Left renal pelvis (tissue), 4 donors: ENCODE measurements around the gene ABR. TPM values are rescaled to one million over a fixed set of nuclear protein-coding genes. Genes with fewer than 3 reads are reported as not detected.

Experiments used
- DNase-seq, 4 donors: peaks; one replicate each; pipeline ENCODE4 v3.0.0-alpha.2; 2013; ENCODE audit warnings: low read depth in 4 of 4, low spot score in 3 of 4
- polyA plus RNA-seq, 4 donors: library from polyadenylated mRNA; unstranded; fragments of 120-200 nt; gene quantifications; one replicate each; pipeline ENCODE4 v1.2.1, GENCODE V29; 2013; ENCODE audit not compliant: insufficient read length in 4 of 4

ABR gene
- polyA plus RNA-seq, 4 donors = 37.5 to 52.2 (median 47.7) TPM

DNA sequence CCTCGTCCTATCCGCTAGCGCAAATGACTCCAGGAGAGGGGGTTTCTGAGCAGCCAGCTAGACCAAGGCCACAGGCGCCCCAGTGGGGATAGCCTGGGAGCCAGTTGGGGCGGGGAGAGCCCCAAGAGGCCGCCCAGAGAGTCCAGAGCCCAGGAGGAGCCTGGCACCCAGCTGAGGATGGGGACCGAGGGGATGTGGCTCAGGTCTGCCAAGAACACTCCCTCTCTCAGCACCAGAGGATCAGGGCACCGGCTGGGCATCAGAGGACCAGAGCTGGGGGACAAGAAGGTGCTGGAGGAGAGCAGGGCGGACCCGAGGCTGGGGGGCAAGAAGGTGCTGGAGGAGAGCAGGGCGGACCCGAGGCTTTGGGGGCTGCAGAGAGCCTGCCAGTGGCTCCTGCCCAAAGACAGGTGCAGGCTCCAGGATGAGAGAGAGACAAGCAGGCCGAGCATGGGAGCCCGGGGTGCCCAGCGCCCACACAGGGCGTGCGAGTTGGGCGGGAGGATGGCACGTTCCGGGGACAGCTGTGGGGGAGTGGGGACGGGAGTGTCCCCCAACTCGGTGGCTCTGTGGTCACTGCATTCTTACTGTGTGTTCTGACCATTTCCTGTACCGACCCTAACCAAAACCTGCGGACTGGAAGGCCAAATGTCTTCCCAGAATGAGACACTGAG, 143.5 kb downstream of the ABR start:
- DNase-seq = no peak

DNA sequence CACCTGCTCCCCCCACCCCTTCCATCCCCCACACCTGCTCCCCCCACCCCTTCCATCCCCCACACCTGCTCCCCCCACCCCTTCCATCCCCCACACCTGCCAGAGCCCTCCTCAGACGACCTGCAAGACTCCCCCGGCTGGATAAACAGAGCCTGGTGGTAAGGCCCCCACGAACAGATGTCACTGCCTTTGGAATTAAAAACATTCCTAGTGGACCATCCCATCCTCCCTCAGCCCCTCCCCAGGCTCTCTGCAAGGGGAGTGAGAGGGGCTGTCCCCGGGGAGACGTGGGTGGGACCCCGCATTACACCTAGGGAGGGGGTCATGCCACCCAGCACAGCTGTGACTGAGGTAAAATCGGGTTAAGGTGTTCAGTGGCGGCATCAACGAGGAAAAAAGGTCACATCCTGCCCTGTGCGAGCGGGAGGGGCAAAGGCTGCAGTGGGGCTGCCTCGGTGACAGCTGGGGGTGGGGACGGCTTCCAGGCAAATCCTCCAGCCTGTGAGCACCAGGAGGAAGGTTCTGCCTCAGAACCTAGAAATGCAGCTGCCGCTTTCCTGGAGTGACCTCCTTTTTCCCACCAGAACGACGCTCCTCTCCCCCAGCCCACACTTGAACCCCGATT, 144.1 kb downstream of the ABR start:
- DNase-seq = no peak

GRCh38 chr17:1034652-1035210, 145.1 kb downstream of the ABR start:
- DNase-seq = no peak

DNA sequence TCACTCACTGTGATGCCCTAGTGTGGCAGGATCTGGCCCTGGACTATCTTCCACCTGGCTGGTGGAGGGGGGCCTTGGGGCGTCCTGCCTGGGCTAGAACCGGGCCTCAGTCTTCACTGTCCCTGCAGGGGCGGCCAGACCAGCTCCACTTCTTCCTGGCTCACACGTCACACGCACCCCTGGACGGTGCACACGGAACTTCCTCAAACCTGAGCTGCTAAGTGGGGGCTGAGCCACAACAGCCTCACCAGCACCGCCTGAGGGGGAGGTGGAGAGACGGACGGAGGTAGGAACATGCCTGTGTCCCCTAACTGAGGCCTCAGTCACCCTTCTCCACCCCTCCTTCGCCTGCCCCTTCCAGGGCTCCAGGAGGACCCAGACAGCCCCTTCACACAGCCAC, 146.3 kb downstream of the ABR start:
- no peak for DNase-seq

- no peak for DNase-seq
Observed at GRCh38 chr17:1032391-1032790, 147.4 kb downstream of the ABR start.

GRCh38 chr17:1031711-1032110, 148.1 kb downstream of the ABR start:
- DNase-seq = no peak

DNA sequence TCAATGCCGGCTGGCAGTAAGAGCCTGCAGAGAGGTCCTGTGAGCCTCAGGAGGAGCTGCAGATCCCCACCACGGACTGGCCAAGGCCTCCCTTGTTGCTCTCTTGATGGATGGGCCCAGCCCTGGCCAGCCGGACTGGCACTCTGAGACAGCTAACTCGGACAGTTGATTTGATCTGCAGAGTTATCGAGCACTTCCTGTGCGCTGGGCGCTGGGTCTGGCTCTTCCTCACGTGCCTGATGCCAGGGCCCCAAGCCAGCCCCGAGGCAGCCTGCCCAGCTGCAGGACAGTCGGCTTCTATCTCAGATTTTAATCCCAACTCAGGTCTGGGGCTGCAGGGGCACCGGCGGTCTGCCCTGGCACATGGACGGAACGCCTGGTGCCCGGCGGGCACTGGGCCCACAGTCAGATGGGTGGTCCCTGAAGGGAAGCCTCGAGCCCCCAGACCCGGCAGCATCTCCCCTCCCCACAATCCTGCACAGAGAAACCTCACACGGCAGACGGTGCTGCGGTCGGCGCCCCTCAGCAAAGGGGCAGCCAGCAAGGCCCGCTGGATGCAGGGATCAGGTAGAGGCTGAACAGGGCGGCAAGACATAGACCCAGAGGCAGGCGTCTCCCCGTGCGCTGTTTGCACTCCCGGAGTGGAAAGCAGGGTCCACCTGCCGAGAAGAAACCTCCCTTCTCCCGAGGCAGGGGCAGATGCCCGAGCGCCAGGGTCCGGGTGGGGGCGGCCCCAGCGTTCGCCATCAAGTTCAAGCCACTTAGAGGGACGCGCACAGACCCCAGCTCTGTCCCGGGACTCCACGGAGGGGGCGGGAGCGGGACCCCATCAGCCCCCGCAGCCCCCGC, 148.9 kb downstream of the ABR start:
- no peak for DNase-seq

DNA sequence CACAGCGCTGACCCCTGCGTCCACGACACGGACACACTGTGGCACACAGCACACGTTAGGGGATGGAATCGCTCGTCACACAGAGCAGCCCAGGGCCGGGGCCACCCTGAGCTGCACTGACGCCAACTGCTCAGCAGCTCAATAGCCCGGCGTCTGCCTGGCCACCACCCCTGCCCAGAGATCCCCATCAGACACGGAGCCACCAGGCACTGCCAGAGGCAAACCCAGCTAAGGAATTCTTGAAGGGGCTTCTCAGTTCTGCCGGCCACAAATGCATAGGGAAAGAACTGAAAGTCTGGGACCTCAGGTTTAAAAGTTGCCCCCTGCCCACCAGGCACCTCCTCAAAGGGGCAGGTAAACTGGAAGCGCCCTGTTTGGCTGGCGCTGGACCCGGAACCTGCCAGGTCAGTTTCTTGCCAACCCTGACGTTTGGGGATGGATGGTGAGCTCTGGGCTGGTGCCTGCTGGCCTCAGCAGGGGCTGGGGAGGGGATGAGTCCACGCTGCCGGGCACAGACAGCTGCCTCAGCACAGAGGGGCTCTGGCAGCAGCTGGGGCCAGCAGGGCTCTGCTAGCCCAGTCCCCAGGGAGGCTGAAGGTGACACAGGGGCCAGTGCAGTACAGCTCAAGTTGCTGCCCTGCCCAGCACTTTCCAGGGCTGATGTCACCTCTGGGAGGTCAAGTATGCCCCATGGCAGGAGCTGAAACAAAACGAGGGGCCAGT, 149.7 kb downstream of the ABR start:
- DNase-seq = no peak

DNA sequence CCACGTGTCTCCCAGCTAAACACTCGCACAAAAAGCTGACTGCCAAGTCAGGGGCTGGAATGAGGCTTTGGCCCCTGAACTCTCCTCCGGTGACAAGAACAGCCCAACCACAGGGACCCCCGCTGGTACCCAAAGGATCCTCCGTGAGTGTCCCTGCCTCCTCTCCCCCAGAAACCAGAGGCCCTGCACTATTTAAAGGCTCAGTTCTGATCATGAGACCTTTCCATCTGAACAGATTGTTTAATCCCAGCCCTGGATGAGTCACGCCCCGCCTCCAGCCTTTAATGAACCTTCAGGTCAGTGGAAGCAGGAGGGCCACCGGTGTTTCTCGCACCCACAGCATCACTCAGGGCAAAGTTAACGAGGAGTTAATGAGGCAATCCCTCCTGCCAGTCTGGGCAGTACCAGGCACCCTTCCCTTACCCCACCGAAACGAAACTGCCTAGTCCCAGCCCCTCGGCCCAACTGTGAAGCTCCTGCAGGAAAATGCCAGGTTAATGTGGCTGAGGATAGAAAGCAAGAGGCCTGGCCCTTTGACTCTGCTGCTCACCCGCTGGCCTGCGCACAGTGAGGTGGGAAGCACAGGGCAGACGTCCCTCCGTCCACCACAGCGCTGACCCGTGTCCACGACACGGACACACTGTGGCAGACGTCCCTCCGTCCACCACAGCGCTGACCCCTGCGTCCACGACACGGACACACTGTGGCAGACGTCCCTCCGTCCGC, 150.4 kb downstream of the ABR start:
- DNase-seq = no peak

DNA sequence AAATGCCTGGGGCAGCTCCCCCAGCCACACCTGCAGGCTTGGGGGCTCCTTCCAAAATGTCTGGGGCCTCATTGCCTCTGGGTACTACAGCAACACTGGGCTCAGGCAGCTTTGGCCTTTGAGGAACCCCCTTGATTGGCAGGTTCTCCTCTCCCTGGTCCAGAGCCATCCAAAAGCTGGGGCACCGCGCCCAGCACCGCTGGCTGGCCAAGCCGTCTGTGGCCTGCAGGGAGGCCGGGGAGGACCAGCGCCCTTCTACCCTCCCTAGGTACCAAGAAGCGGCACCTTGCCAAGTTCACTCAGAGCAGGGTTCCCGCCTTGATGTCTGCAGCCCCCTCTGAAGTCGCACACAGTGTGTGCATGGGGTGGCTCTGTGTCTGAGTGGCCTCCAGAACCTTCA, 152.7 kb downstream of the ABR start:
- no peak for DNase-seq

DNA sequence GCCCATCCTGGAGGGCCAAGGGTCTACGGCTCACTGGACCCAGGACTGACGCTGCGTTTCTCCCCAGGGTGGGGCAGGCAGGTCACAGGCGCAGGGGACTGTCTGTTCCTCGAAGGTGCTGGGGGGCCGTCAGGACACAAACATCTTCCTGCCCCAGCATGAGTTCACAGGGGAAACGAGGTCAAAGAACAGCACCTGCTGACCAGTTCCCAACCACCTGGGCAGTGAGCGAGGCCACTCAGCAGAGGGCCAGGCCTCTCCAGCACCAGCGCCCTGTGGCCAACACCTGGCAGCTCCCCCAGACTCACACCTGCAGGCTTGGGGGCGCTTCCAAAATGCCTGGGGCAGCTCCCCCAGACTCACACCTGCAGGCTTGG, 153.2 kb downstream of the ABR start:
- no peak for DNase-seq

GRCh38 chr17:1025733-1026598, 153.8 kb downstream of the ABR start:
- DNase-seq = no peak

- no peak for DNase-seq
Observed at GRCh38 chr17:1024076-1024475, 155.7 kb downstream of the ABR start.

GRCh38 chr17:1022278-1023024, 157.3 kb downstream of the ABR start:
- no peak for DNase-seq

- DNase-seq = no peak
Observed at GRCh38 chr17:1021147-1021546, 158.6 kb downstream of the ABR start.

- no peak for DNase-seq
Observed at GRCh38 chr17:1019451-1019850, 160.3 kb downstream of the ABR start.

- DNase-seq = no peak
Observed at GRCh38 chr17:1018547-1018946, 161.2 kb downstream of the ABR start.

- DNase-seq = no peak
Observed at GRCh38 chr17:1013729-1014090, 166.1 kb downstream of the ABR start.
